K562 (cell line): ENCODE measurements around the gene CERS6. TPM values are rescaled to one million over a fixed set of nuclear protein-coding genes. Genes with fewer than 3 reads are reported as not detected.

Source experiments
- CHD1 ChIP-seq: fragments of 200-600 bp; sonication (generic); IDR thresholded peaks from one replicate; pipeline ENCODE4 v1.6.1; 2012; ENCODE audit warnings: mild to moderate bottlenecking, moderate library complexity, low read length, inconsistent platforms
- DMBX1 ChIP-seq: fragments of 250-450 bp; sonication (Bioruptor Pico); IDR thresholded peaks from 2 replicates; pipeline ENCODE4 v1.8.0; 2022; ENCODE audit warnings: inconsistent platforms, mild to moderate bottlenecking, moderate library complexity, borderline replicate concordance
- ERF ChIP-seq: fragments of 450-650 bp; formaldehyde crosslinking; IDR thresholded peaks from 2 replicates; pipeline ENCODE4 v1.4.0; 2020; ENCODE audit warnings: mild to moderate bottlenecking, mixed read lengths
- EZH2 ChIP-seq: IDR thresholded peaks from 2 replicates; pipeline ENCODE4 v1.6.1; 2012; ENCODE audit warnings: low read depth, mild to moderate bottlenecking, inconsistent platforms, low read length, borderline replicate concordance
- IRF2 ChIP-seq: sonication (generic); formaldehyde crosslinking; IDR thresholded peaks from 2 replicates; pipeline ENCODE4 v1.8.1; 2022; ENCODE audit warnings: mild to moderate bottlenecking, missing genetic modification reagents
- NRF1 ChIP-seq, 2 experiments: fragments of 450-650 bp; IDR thresholded peaks in 1 of 2; conservative IDR thresholded peaks in 1 of 2; 2 replicates each; pipeline ENCODE4 v1.6.1; 2014; ENCODE audit warnings: mild to moderate bottlenecking in 2 of 2
- PTBP1 ChIP-seq: fragments of 200-400 bp; formaldehyde crosslinking; IDR thresholded peaks from 2 replicates; pipeline ENCODE4 v1.6.1; 2017; ENCODE audit warnings: low read depth, low read length
- ZNF431 ChIP-seq: sonication (generic); formaldehyde crosslinking; IDR thresholded peaks from 2 replicates; pipeline ENCODE4 v1.8.0; 2022; ENCODE audit warnings: mild to moderate bottlenecking, missing genetic modification reagents
- polyA plus RNA-seq, 8 experiments: library from polyadenylated mRNA; depleted of rRNA in 4 of 8; stranded (reverse) in 5 of 8; unstranded in 3 of 8; fragments of >200 nt; fragmentation: Nextera tagmentation in 2 of 8; fragmentation: Illumina TruSeq in 1 of 8; extraction: Ambion mirVana in 2 of 8; extraction: Trizol in 1 of 8; gene quantifications; 2 replicates each; pipeline versions ENCODE4 v1.2.1 to v1.2.3, GENCODE V29; 2011 to 2014; ENCODE audit warnings: inconsistent platforms in 1 of 8, missing spikeins in 1 of 8
- total RNA-seq, 7 experiments: library from RNA; depleted of rRNA in 6 of 7; stranded (reverse); fragments of >200 nt in 6 of 7; fragmentation: Illumina TruSeq in 2 of 7; extraction: Trizol in 2 of 7; gene quantifications; 2 replicates each; pipeline versions ENCODE4 v1.2.1 to v1.2.3, GENCODE V29; 2011 to 2021; ENCODE audit warnings: low replicate concordance in 1 of 7
- TF ChIP-seq, protein P1 (sequence below): sonication (generic); formaldehyde crosslinking; IDR thresholded peaks from 2 replicates; pipeline ENCODE4 v1.8.1; 2023; ENCODE audit warnings: missing genetic modification reagents, mild to moderate bottlenecking, borderline replicate concordance
- TF ChIP-seq, protein P2 (sequence below): fragments of 200-600 bp; sonication (generic); IDR thresholded peaks from one replicate; pipeline ENCODE4 v1.6.1; 2012; ENCODE audit warnings: mild to moderate bottlenecking, low read depth, low read length, inconsistent platforms

Gene CERS6
- total and polyA plus RNA-seq, 9 of the 15 experiments (the other 6 are each of a cell fraction or from before 2014, with no cell fraction given): 1.6 to 13.6 (median 11.4) TPM

DNA sequence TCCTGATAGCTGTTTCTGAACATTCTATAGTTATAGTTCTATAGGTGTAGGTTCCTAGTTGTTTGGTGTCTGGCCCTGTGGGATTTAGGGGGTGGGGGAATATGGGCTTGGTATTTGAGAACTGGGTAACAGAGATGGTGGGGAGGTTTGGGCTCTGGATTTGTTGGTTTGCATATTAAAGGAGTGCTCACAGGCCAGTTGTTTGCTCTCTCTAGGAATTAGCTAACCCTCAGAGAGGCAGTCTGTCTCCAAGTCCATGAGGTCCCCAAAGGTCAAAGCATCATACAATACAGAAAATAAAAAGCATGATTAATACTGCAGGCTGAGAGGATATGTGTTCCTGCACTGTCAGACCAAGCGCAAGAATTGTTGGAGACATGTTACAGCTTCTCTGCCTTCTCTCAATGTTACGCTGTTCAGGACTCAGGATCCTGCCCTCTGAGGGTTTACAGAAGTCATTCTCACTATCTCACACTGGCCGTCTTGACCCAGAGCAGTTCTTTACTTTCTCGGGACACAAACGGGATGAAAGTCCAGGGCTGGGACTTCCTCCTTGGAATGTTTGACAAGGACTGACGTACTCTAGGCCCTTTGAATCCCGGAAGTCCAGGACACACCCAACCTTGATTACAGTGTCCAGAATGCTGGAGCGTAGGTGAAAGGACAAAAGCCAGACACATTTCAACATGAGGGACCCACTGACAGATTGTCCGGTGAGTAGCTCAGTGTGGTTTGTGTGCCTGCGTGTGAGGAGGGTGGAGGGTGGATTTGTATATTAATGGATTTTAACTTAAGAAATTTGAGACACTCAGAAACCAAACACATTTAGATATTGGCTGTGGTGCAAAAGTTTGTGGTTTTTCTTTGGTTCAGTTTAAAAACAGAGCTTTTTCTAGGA is 346.1 kb downstream of the CERS6 start, which contains the start of gene NOSTRIN (continued):
- TF ChIP-seq, protein P1, sequence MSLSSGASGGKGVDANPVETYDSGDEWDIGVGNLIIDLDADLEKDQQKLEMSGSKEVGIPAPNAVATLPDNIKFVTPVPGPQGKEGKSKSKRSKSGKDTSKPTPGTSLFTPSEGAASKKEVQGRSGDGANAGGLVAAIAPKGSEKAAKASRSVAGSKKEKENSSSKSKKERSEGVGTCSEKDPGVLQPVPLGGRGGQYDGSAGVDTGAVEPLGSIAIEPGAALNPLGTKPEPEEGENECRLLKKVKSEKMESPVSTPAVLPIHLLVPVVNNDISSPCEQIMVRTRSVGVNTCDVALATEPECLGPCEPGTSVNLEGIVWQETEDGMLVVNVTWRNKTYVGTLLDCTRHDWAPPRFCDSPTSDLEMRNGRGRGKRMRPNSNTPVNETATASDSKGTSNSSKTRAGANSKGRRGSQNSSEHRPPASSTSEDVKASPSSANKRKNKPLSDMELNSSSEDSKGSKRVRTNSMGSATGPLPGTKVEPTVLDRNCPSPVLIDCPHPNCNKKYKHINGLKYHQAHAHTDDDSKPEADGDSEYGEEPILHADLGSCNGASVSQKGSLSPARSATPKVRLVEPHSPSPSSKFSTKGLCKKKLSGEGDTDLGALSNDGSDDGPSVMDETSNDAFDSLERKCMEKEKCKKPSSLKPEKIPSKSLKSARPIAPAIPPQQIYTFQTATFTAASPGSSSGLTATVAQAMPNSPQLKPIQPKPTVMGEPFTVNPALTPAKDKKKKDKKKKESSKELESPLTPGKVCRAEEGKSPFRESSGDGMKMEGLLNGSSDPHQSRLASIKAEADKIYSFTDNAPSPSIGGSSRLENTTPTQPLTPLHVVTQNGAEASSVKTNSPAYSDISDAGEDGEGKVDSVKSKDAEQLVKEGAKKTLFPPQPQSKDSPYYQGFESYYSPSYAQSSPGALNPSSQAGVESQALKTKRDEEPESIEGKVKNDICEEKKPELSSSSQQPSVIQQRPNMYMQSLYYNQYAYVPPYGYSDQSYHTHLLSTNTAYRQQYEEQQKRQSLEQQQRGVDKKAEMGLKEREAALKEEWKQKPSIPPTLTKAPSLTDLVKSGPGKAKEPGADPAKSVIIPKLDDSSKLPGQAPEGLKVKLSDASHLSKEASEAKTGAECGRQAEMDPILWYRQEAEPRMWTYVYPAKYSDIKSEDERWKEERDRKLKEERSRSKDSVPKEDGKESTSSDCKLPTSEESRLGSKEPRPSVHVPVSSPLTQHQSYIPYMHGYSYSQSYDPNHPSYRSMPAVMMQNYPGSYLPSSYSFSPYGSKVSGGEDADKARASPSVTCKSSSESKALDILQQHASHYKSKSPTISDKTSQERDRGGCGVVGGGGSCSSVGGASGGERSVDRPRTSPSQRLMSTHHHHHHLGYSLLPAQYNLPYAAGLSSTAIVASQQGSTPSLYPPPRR (CRISPR knock-in tag): no peak
- TF ChIP-seq ZNF431: no peak
- no peak for TF ChIP-seq IRF2 (CRISPR knock-in tag)
- 0 out of 2 replicates have a peak, but pooled peaks have one; percentile 37 for TF ChIP-seq ERF (CRISPR knock-in tag)
- TF ChIP-seq, protein P2, sequence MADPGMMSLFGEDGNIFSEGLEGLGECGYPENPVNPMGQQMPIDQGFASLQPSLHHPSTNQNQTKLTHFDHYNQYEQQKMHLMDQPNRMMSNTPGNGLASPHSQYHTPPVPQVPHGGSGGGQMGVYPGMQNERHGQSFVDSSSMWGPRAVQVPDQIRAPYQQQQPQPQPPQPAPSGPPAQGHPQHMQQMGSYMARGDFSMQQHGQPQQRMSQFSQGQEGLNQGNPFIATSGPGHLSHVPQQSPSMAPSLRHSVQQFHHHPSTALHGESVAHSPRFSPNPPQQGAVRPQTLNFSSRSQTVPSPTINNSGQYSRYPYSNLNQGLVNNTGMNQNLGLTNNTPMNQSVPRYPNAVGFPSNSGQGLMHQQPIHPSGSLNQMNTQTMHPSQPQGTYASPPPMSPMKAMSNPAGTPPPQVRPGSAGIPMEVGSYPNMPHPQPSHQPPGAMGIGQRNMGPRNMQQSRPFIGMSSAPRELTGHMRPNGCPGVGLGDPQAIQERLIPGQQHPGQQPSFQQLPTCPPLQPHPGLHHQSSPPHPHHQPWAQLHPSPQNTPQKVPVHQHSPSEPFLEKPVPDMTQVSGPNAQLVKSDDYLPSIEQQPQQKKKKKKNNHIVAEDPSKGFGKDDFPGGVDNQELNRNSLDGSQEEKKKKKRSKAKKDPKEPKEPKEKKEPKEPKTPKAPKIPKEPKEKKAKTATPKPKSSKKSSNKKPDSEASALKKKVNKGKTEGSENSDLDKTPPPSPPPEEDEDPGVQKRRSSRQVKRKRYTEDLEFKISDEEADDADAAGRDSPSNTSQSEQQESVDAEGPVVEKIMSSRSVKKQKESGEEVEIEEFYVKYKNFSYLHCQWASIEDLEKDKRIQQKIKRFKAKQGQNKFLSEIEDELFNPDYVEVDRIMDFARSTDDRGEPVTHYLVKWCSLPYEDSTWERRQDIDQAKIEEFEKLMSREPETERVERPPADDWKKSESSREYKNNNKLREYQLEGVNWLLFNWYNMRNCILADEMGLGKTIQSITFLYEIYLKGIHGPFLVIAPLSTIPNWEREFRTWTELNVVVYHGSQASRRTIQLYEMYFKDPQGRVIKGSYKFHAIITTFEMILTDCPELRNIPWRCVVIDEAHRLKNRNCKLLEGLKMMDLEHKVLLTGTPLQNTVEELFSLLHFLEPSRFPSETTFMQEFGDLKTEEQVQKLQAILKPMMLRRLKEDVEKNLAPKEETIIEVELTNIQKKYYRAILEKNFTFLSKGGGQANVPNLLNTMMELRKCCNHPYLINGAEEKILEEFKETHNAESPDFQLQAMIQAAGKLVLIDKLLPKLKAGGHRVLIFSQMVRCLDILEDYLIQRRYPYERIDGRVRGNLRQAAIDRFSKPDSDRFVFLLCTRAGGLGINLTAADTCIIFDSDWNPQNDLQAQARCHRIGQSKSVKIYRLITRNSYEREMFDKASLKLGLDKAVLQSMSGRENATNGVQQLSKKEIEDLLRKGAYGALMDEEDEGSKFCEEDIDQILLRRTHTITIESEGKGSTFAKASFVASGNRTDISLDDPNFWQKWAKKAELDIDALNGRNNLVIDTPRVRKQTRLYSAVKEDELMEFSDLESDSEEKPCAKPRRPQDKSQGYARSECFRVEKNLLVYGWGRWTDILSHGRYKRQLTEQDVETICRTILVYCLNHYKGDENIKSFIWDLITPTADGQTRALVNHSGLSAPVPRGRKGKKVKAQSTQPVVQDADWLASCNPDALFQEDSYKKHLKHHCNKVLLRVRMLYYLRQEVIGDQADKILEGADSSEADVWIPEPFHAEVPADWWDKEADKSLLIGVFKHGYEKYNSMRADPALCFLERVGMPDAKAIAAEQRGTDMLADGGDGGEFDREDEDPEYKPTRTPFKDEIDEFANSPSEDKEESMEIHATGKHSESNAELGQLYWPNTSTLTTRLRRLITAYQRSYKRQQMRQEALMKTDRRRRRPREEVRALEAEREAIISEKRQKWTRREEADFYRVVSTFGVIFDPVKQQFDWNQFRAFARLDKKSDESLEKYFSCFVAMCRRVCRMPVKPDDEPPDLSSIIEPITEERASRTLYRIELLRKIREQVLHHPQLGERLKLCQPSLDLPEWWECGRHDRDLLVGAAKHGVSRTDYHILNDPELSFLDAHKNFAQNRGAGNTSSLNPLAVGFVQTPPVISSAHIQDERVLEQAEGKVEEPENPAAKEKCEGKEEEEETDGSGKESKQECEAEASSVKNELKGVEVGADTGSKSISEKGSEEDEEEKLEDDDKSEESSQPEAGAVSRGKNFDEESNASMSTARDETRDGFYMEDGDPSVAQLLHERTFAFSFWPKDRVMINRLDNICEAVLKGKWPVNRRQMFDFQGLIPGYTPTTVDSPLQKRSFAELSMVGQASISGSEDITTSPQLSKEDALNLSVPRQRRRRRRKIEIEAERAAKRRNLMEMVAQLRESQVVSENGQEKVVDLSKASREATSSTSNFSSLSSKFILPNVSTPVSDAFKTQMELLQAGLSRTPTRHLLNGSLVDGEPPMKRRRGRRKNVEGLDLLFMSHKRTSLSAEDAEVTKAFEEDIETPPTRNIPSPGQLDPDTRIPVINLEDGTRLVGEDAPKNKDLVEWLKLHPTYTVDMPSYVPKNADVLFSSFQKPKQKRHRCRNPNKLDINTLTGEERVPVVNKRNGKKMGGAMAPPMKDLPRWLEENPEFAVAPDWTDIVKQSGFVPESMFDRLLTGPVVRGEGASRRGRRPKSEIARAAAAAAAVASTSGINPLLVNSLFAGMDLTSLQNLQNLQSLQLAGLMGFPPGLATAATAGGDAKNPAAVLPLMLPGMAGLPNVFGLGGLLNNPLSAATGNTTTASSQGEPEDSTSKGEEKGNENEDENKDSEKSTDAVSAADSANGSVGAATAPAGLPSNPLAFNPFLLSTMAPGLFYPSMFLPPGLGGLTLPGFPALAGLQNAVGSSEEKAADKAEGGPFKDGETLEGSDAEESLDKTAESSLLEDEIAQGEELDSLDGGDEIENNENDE: no peak
- no peak for TF ChIP-seq PTBP1
- TF ChIP-seq DMBX1 (CRISPR knock-in tag): peak; percentile 82; the same call in 1 of the 2 replicates
- TF ChIP-seq EZH2: no peak
- TF ChIP-seq CHD1: no peak
- peak in 1 of 2 experiments; percentile 38; a peak in 3 of 4 replicates for TF ChIP-seq NRF1 (conservative IDR thresholded peaks at IDR 0.05 in 1 of 2, IDR thresholded peaks at IDR 0.05 in 1 of 2)
